Diencephalon (tissue), 1 donor: ENCODE measurements around the gene TMF1. TPM values are rescaled to one million over a fixed set of nuclear protein-coding genes. Genes with fewer than 3 reads are reported as not detected.

Experiments
- small RNA-seq: library from RNA; depleted of rRNA; stranded (forward); fragments of <200 nt; gene quantifications from one replicate; pipeline ENCODE3, GENCODE V24; 2014
- total RNA-seq: library from RNA; depleted of rRNA; stranded (reverse); fragments of >200 nt; gene quantifications from one replicate; pipeline ENCODE4 v1.2.3, GENCODE V29; 2014

The TMF1 gene
- 40.1 TPM for total RNA-seq

GRCh38 chr3:69051756-69052471 is at the start of gene TMF1:
TSS of gene TMF1 (minus strand) at chr3:69052333. CDS start at chr3:69052086, 247 bp downstream.

GRCh38 chr3:69084326-69085167 is 32.4 kb upstream of the TMF1 start, which contains the start of gene ARL6IP5:
TSS of gene ARL6IP5 (plus strand) at chr3:69084937. CDS start at chr3:69085048, 111 bp downstream.

GRCh38 chr3:69080233-69080920 is 28.2 kb upstream of the TMF1 start, which contains the start of gene UBA3:
TSS of gene UBA3 (minus strand) at chr3:69080365. CDS start at chr3:69080353, 12 bp downstream.

GRCh38 chr3:69013253-69014021 is 38.7 kb downstream of the TMF1 start, which contains the start of gene EOGT:
TSS of gene EOGT (minus strand) at chr3:69013684. CDS start at chr3:69009846, 3,838 bp downstream.

Small RNAs within 50 kb of the gene (small RNA-seq; reads per million reads assigned to genes)
- not detected for gene MIR3136

Other genes with a start within 250 kb of the TMF1 start
- gene TAFA4, start 119.8 kb downstream of the TMF1 start, total RNA-seq = 11.3 TPM
- gene EOGT, start 38.6 kb downstream of the TMF1 start, total RNA-seq = 15.5 TPM
- 106 TPM for gene UBA3, start 28.0 kb upstream of the TMF1 start, total RNA-seq
- gene ARL6IP5, start 32.6 kb upstream of the TMF1 start, total RNA-seq = 98.5 TPM
- gene LMOD3, start 70.3 kb upstream of the TMF1 start, total RNA-seq = 0.23 TPM